ENCODE data around the gene PPP2R2D.

- TF ChIP-seq POLR2A (IDR thresholded peaks at IDR 0.05; ENCODE audit: low read length) (no peak), GATA1 (IDR thresholded peaks at IDR 0.05; ENCODE audit: low read depth, low read length) (no peak)
Observed at GRCh38 chr10:131858118-131858515, 42.7 kb upstream of the PPP2R2D start.
